ENCODE results near the gene LHFPL6.

The LHFPL6 gene

GRCh38 chr13:39410096-39410901, 192.7 kb downstream of the LHFPL6 start:
- no peak for DNase-seq (ENCODE audit: low spot score in 2 of 2)
- Mint-ChIP-seq H3K27ac (ENCODE audit: low read depth) (no peak overlapping the region), H3K36me3 (ENCODE audit: insufficient read depth) (no peaks in the 10 kb centered on the region), H3K9me3 (no peaks in the 10 kb centered on the region), H3K27me3 (peaks cover 7% of the 10 kb centered on the region), H3K4me3 (no peak overlapping the region), H3K4me1 (no peaks in the 10 kb centered on the region)
- no peak for ATAC-seq (replicated peaks; ENCODE audit: extremely low read depth, poor library complexity, severe bottlenecking)

GRCh38 chr13:39408512-39408911, 194.5 kb downstream of the LHFPL6 start:
- Mint-ChIP-seq H3K4me3 (no peak overlapping the region), H3K4me1 (no peaks in the 10 kb centered on the region), H3K9me3 (no peaks in the 10 kb centered on the region), H3K36me3 (ENCODE audit: insufficient read depth) (no peaks in the 10 kb centered on the region), H3K27me3 (peaks cover 7% of the 10 kb centered on the region), H3K27ac (ENCODE audit: low read depth) (no peak overlapping the region)
- DNase-seq (ENCODE audit: low spot score in 2 of 2) (no peak), ATAC-seq (replicated peaks; ENCODE audit: extremely low read depth, poor library complexity, severe bottlenecking) (no peak)

GRCh38 chr13:39407786-39408185, 195.2 kb downstream of the LHFPL6 start:
- no peak for ATAC-seq (replicated peaks; ENCODE audit: extremely low read depth, poor library complexity, severe bottlenecking)
- H3K27ac Mint-ChIP-seq (ENCODE audit: low read depth): no peak overlapping the region
- no peaks in the 10 kb centered on the region for H3K4me1 Mint-ChIP-seq
- H3K27me3 Mint-ChIP-seq: peaks cover 7% of the 10 kb centered on the region
- H3K36me3 Mint-ChIP-seq (ENCODE audit: insufficient read depth): no peaks in the 10 kb centered on the region
- no peak overlapping the region for H3K4me3 Mint-ChIP-seq
- no peaks in the 10 kb centered on the region for H3K9me3 Mint-ChIP-seq
- DNase-seq (ENCODE audit: low spot score in 2 of 2): no peak

- ATAC-seq (replicated peaks; ENCODE audit: extremely low read depth, poor library complexity, severe bottlenecking) (no peak), DNase-seq (ENCODE audit: low spot score in 2 of 2) (no peak)
- Mint-ChIP-seq H3K4me1 (no peaks in the 10 kb centered on the region), H3K27me3 (peaks cover 7% of the 10 kb centered on the region), H3K27ac (ENCODE audit: low read depth) (no peak overlapping the region), H3K36me3 (ENCODE audit: insufficient read depth) (no peaks in the 10 kb centered on the region), H3K4me3 (no peak overlapping the region), H3K9me3 (no peaks in the 10 kb centered on the region)
Measured at GRCh38 chr13:39407138-39407537, 195.9 kb downstream of the LHFPL6 start.

- no peak overlapping the region for H3K4me3 Mint-ChIP-seq
- no peaks in the 10 kb centered on the region for H3K4me1 Mint-ChIP-seq
- DNase-seq (ENCODE audit: low spot score in 2 of 2): no peak
- H3K36me3 Mint-ChIP-seq (ENCODE audit: insufficient read depth): no peaks in the 10 kb centered on the region
- H3K27ac Mint-ChIP-seq (ENCODE audit: low read depth): no peak overlapping the region
- H3K27me3 Mint-ChIP-seq: peaks cover 7% of the 10 kb centered on the region
- no peaks in the 10 kb centered on the region for H3K9me3 Mint-ChIP-seq
- no peak for ATAC-seq (replicated peaks; ENCODE audit: extremely low read depth, poor library complexity, severe bottlenecking)
Measured at GRCh38 chr13:39406688-39407087, 196.3 kb downstream of the LHFPL6 start.

GRCh38 chr13:39405596-39406205, 197.3 kb downstream of the LHFPL6 start:
- no peaks in the 10 kb centered on the region for H3K36me3 Mint-ChIP-seq (ENCODE audit: insufficient read depth)
- no peaks in the 10 kb centered on the region for H3K4me1 Mint-ChIP-seq

GRCh38 chr13:39405107-39405506, 197.9 kb downstream of the LHFPL6 start:
- ATAC-seq (replicated peaks; ENCODE audit: extremely low read depth, poor library complexity, severe bottlenecking) (no peak), DNase-seq (ENCODE audit: low spot score in 2 of 2) (no peak)
- Mint-ChIP-seq H3K27me3 (peaks cover 7% of the 10 kb centered on the region), H3K9me3 (no peaks in the 10 kb centered on the region), H3K36me3 (ENCODE audit: insufficient read depth) (no peaks in the 10 kb centered on the region), H3K27ac (ENCODE audit: low read depth) (no peak overlapping the region), H3K4me3 (no peak overlapping the region), H3K4me1 (no peaks in the 10 kb centered on the region)

More at GRCh38 chr13:39405596-39406205, 197.3 kb downstream of the LHFPL6 start:
- H3K4me3 Mint-ChIP-seq: no peak overlapping the region
- ATAC-seq (replicated peaks; ENCODE audit: extremely low read depth, poor library complexity, severe bottlenecking): no peak
- H3K9me3 Mint-ChIP-seq: no peaks in the 10 kb centered on the region
- no peak overlapping the region for H3K27ac Mint-ChIP-seq (ENCODE audit: low read depth)
- DNase-seq (ENCODE audit: low spot score in 2 of 2): no peak
- peaks cover 7% of the 10 kb centered on the region for H3K27me3 Mint-ChIP-seq

GRCh38 chr13:39403106-39403505, 199.9 kb downstream of the LHFPL6 start:
- Mint-ChIP-seq H3K9me3 (no peaks in the 10 kb centered on the region), H3K4me3 (no peak overlapping the region), H3K36me3 (ENCODE audit: insufficient read depth) (no peaks in the 10 kb centered on the region), H3K27ac (ENCODE audit: low read depth) (no peak overlapping the region), H3K4me1 (no peaks in the 10 kb centered on the region), H3K27me3 (no peaks in the 10 kb centered on the region)
- ATAC-seq (replicated peaks; ENCODE audit: extremely low read depth, poor library complexity, severe bottlenecking) (no peak), DNase-seq (ENCODE audit: low spot score in 2 of 2) (no peak)

GRCh38 chr13:39402221-39402970, 200.6 kb downstream of the LHFPL6 start:
- ATAC-seq (replicated peaks; ENCODE audit: extremely low read depth, poor library complexity, severe bottlenecking) (no peak), DNase-seq (ENCODE audit: low spot score in 2 of 2) (no peak)
- Mint-ChIP-seq H3K4me3 (no peak overlapping the region), H3K27me3 (peaks cover 6% of the 10 kb centered on the region), H3K27ac (ENCODE audit: low read depth) (no peak overlapping the region), H3K4me1 (no peaks in the 10 kb centered on the region), H3K9me3 (no peaks in the 10 kb centered on the region), H3K36me3 (ENCODE audit: insufficient read depth) (no peaks in the 10 kb centered on the region)

GRCh38 chr13:39401756-39402155, 201.2 kb downstream of the LHFPL6 start:
- no peak for DNase-seq (ENCODE audit: low spot score in 2 of 2)
- Mint-ChIP-seq H3K9me3 (no peaks in the 10 kb centered on the region), H3K27ac (ENCODE audit: low read depth) (no peak overlapping the region), H3K4me1 (no peaks in the 10 kb centered on the region), H3K4me3 (no peak overlapping the region), H3K36me3 (ENCODE audit: insufficient read depth) (no peaks in the 10 kb centered on the region), H3K27me3 (peaks cover 12% of the 10 kb centered on the region)
- no peak for ATAC-seq (replicated peaks; ENCODE audit: extremely low read depth, poor library complexity, severe bottlenecking)

GRCh38 chr13:39401046-39401705, 201.8 kb downstream of the LHFPL6 start:
- DNase-seq (ENCODE audit: low spot score in 2 of 2): no peak
- Mint-ChIP-seq H3K27ac (ENCODE audit: low read depth) (no peak overlapping the region), H3K4me1 (no peaks in the 10 kb centered on the region), H3K4me3 (no peak overlapping the region), H3K27me3 (peaks cover 18% of the 10 kb centered on the region), H3K9me3 (no peaks in the 10 kb centered on the region), H3K36me3 (ENCODE audit: insufficient read depth) (no peaks in the 10 kb centered on the region)
- ATAC-seq (replicated peaks; ENCODE audit: extremely low read depth, poor library complexity, severe bottlenecking): no peak

GRCh38 chr13:39399102-39399501, 203.9 kb downstream of the LHFPL6 start:
- Mint-ChIP-seq H3K9me3 (no peaks in the 10 kb centered on the region), H3K27ac (ENCODE audit: low read depth) (no peak overlapping the region), H3K4me1 (no peaks in the 10 kb centered on the region), H3K4me3 (no peak overlapping the region), H3K36me3 (ENCODE audit: insufficient read depth) (no peaks in the 10 kb centered on the region), H3K27me3 (peaks cover 18% of the 10 kb centered on the region)
- no peak for DNase-seq (ENCODE audit: low spot score in 2 of 2)
- ATAC-seq (replicated peaks; ENCODE audit: extremely low read depth, poor library complexity, severe bottlenecking): no peak
